Hair follicle dermal papilla cell (primary cell): ENCODE measurements around the gene STK38L. TPM values are rescaled to one million over a fixed set of nuclear protein-coding genes. Genes with fewer than 3 reads are reported as not detected.

Experiments
- total RNA-seq: library from RNA; depleted of rRNA; stranded (reverse); fragments of >200 nt; gene quantifications from 2 replicates; pipeline ENCODE4 v1.2.3, GENCODE V29; 2012

Gene STK38L
- 13.8 and 17.2 TPM in 2 replicates for total RNA-seq

GRCh38 chr12:27243804-27244688 lies at the start of gene STK38L:
STK38L (plus strand) TSS chr12:27244286; CDS start chr12:27297721, 53,435 bp downstream.

GRCh38 chr12:27332714-27333402 lies 88.8 kb downstream of the STK38L start, which contains the start of gene BMAL2:
BMAL2 (plus strand) TSS chr12:27332836; CDS start chr12:27333073, 237 bp downstream.

Other genes starting within 250 kb of the STK38L start
- 50.8 and 51.2 TPM in 2 replicates for gene TM7SF3, start 229.9 kb upstream of the STK38L start, total RNA-seq
- 48.5 and 57.3 TPM in 2 replicates for gene MED21, start 221.7 kb upstream of the STK38L start, total RNA-seq
- gene C12orf71, start 161.7 kb upstream of the STK38L start, total RNA-seq: not detected in 2 replicates
- 7.3 and 10.3 TPM in 2 replicates for gene BMAL2, start 88.5 kb downstream of the STK38L start, total RNA-seq
- not detected in 2 replicates for gene SMCO2, start 202.4 kb downstream of the STK38L start, total RNA-seq